Measurements from ENCODE around the gene GRIK3.
"Not testable (repeated sequence)": the region's sequence is repeated elsewhere in the genome, so short reads cannot be mapped to it uniquely, and the experiment has no call there.

Gene GRIK3

GRCh38 chr1:36909946-36910725 lies 124.2 kb downstream of the GRIK3 start:
- DNase-seq (ENCODE audit: low spot score): no peak

- not testable (repeated sequence) for DNase-seq (ENCODE audit: low spot score)
These were observed 125.0 kb downstream of the GRIK3 start for GRCh38 chr1:36909359-36909758.

DNA sequence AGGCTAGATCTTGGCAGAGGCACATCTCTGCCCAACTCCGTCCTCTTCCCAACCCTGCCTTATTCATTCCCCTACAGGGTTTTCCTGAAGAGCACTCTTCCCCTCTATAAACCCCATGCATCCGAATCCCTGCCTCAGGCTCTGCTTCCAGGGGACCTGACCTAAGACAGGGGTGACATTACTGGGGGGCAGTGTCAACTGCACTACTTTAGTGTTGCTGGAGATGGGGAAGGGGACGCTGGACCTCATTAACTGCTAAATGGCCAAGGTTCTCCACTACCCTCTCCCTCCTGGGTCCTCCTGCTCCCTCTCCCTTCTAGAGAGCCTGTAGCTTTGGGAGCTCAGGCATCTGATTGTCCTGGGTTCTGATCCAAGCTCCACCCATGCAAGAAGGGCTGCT lies 126.2 kb downstream of the GRIK3 start:
- no peak for DNase-seq (ENCODE audit: low spot score)

DNA sequence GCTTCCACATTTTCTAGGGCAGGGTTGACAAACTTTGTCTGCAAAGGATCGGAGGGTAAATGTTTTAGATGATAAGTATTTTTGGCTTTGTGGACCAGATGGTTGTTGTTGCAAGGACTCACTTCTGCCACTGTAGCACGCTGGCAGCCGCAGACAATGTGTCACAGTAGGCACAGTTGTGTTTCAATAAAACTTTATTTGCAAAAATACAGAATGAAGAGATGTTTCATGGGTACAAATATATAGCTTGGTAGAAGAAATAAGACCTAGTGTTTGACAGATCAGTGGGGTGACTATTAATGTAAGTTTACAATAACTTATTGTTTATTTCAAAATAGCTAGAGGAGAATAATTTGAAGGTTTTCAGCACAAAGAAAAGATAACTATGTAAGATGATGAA lies 127.8 kb downstream of the GRIK3 start:
- DNase-seq (ENCODE audit: low spot score): no peak

DNA sequence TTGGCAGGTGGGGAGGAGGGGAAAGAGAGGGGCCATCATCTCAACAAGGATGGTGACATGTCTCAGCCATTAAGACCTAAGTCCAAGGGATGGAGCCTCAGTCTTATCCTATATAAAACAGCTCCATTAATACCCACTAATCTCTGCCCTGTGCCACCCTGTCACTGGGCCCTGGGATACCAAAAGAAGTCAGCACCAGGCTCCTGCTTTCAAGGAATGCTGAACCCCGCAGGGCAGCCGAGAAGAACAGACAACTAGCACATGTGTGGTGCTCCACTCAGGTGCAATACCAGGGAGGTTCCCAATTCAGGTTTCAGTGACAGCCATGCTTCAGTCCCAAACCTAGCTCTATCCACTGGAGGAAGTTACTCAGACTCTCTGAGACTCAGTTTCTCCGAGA lies 128.4 kb downstream of the GRIK3 start:
- DNase-seq (ENCODE audit: low spot score): no peak

- no peak for DNase-seq (ENCODE audit: low spot score)
These were observed 134.2 kb downstream of the GRIK3 start for GRCh38 chr1:36900128-36900527.

DNA sequence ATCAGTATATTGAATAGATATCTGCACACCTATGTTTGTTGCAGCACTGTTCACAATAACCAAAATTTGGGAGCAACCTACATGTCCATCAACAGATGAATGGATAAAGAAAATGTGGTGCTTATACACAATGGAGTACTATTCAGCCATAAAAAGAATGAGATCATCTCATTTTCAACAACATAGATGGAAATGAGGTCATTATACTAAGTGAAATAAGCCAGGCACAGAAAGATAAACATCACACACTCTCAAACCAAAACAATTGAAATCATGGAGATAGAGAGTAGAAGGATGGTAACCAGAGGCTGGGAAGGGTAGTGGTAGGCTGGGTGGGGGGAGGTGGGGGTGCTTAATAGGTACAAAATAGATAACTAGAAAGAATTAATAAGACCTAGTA lies 136.5 kb downstream of the GRIK3 start:
- DNase-seq (ENCODE audit: low spot score): not testable (repeated sequence)

- DNase-seq (ENCODE audit: low spot score): no peak
These were observed 139.5 kb downstream of the GRIK3 start for GRCh38 chr1:36894824-36895223.

DNA sequence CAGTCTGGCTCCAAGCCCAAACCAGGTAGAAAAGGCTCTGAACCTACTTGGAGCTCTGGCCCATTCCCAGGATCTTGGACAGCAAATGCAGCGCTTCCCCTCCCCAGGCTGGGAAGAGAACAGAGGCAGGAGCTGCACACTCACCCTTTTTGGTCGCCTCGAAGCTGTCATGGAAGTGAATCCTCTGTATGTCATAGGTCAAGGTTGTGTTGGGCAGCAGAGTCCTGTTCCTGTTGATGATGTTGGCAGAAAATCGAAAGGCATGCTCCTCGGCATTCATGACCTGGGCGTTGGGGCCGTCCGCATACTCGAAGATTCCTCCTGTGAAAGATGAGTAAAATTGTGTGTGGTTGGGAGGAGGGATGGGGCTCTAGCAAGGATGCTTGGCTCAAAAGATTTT lies 143.5 kb downstream of the GRIK3 start:
- no peak for DNase-seq (ENCODE audit: low spot score)

GRCh38 chr1:36889478-36890226 lies 144.7 kb downstream of the GRIK3 start:
- DNase-seq (ENCODE audit: low spot score): no peak

DNA sequence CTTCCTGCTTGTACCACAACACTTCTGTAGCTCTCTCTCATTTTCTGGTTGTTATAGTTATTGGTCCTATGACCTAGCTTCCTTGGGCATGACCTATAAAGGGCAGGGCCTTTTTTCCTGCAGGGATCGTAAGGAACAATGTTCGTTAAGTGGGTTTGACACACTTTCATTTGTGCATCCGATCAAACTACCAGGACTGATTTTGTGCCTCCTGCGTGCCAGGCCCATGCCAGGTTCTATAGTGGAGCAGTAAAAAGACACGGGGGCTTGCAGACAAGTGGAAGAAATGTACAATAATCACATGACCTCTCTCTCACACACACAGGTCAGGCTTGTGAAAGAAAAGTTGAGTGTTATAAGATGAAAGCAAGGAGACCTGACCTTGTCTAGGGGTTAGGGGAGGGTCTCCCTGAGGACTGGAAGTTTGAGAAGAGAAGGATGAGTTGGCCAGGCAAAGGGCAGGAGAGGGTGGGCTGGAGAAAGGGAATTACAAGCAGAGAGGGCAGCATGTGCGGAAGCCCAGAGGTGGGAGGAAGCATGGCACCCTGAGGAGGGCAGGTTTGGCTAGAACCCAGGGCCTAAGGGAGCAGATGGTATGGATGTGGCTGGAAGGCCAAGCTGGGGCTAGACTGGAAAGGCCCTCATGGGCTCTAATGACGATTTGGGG lies 145.4 kb downstream of the GRIK3 start:
- no peak for DNase-seq (ENCODE audit: low spot score)

- no peak for DNase-seq (ENCODE audit: low spot score)
These were observed 148.6 kb downstream of the GRIK3 start for GRCh38 chr1:36885540-36886357.

GRCh38 chr1:36884801-36885200 lies 149.5 kb downstream of the GRIK3 start:
- no peak for DNase-seq (ENCODE audit: low spot score)

DNA sequence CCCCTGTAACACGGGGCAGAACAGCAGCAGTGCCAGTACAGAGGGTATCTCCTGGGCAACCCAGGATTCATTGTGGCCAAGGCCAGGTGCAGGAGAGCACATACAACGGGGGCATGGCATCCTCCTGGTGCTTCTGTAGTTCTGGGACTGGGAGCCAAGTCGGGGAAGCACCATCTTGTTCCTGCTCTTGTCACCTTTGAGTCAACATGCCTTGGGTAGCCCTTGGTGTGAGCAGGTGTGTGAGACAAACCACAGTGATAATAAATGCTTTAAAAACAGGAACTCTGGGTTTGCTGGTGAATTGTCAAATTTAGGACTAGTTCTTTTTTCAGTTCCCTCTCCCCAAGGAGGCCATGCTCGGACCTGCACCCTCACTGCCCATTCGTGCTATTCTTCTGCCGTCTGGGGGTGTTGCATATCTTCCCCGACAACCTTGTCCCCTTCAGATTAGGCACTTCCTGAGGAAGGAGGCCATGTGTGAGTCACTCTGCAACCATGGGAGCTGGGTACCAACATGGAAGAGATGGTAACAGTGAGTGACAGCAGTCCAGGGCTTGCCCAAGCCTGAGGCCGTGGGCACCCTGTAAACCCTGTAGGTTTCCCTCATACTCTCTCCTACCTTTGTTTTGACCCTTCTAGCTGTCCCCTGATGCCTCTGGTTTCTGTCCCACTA lies 150.2 kb downstream of the GRIK3 start:
- no peak for DNase-seq (ENCODE audit: low spot score)

DNA sequence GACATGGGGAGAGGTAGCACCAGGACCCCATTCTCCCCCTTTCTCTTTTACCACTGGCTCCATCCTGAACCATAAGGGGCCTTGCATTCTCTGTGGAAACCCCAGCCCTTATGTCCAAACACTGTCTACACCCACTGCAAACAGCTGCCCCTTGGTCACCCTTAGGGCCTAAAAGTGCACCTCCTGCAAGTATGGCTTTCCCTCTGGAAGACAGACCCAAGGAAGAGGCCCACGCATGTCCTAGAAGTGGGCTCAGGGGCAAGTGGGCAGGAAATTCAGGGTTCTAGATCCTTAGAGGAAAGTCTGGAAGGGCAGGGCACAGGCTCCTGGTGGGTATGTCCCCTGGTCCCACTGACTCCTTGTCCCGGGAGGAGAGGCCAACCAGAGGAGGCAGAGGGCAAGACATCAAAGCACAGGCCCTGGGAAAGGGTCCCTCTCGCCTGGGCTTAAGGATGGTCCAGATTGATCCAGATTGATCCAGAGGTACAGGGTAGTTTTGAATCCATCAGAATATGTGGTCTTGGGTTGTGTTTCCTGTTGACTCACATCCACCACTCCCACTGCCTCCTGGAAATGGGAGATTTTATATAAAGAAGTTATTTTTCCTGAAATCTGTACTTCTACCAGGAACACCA lies 150.9 kb downstream of the GRIK3 start:
- no peak for DNase-seq (ENCODE audit: low spot score)

GRCh38 chr1:36882536-36883285 lies 151.6 kb downstream of the GRIK3 start:
- no peak for DNase-seq (ENCODE audit: low spot score)

GRCh38 chr1:36881541-36881940 lies 152.8 kb downstream of the GRIK3 start:
- DNase-seq (ENCODE audit: low spot score): no peak

- no peak for DNase-seq (ENCODE audit: low spot score)
These were observed 153.3 kb downstream of the GRIK3 start for GRCh38 chr1:36881068-36881405.

- DNase-seq (ENCODE audit: low spot score): no peak
These were observed 153.9 kb downstream of the GRIK3 start for GRCh38 chr1:36880155-36881067.

Data from hematopoietic multipotent progenitor cell treated with erythropoietin and hydrocortisone succinate and interleukin-3 and kit ligand, for 17 days (in vitro differentiated cells).